ENCODE data around the gene ESR1.

ESR1 gene

GRCh38 chr6:151807513-151808370 lies at the start of gene ESR1:
Gene ESR1 (plus strand): TSS chr6:151807682. CDS start chr6:151807913, 231 bp downstream.
- DNase-seq (ENCODE audit: low read depth) = no peak
- TF ChIP-seq CTCF (IDR thresholded peaks at IDR 0.05; ENCODE audit: low read depth, low read length, missing control alignments) = no peak
- in situ Hi-C loops (cut with HindIII; ENCODE audit: low sequenced_read_pairs) = no loop called here
- H3K4me3 ChIP-seq (ENCODE audit: low read depth, low read length) = peak within 1 kb of the TSS; percentile 32

- H3K4me3 ChIP-seq (ENCODE audit: low read depth, low read length) = no peak overlapping the region
- TF ChIP-seq CTCF (IDR thresholded peaks at IDR 0.05; ENCODE audit: low read depth, low read length, missing control alignments) = no peak
- in situ Hi-C loops (cut with HindIII; ENCODE audit: low sequenced_read_pairs) = loop anchor here (25.0 kb wide), 1 partner anchor 377 kb away; no protein-coding TSS in a partner anchor
- no peak for DNase-seq (ENCODE audit: low read depth)
Measured at GRCh38 chr6:151760486-151760885, 47.0 kb upstream of the ESR1 start.

GRCh38 chr6:151761851-151762250 lies 45.6 kb upstream of the ESR1 start:
- DNase-seq (ENCODE audit: low read depth) = no peak
- no peak for TF ChIP-seq CTCF (IDR thresholded peaks at IDR 0.05; ENCODE audit: low read depth, low read length, missing control alignments)
- no peak overlapping the region for H3K4me3 ChIP-seq (ENCODE audit: low read depth, low read length)
- in situ Hi-C loops (cut with HindIII; ENCODE audit: low sequenced_read_pairs) = loop anchor here (25.0 kb wide), 1 partner anchor 375 kb away; no protein-coding TSS in a partner anchor

GRCh38 chr6:151762817-151763216 lies 44.7 kb upstream of the ESR1 start:
- no peak overlapping the region for H3K4me3 ChIP-seq (ENCODE audit: low read depth, low read length)
- no peak for TF ChIP-seq CTCF (IDR thresholded peaks at IDR 0.05; ENCODE audit: low read depth, low read length, missing control alignments)
- in situ Hi-C loops (cut with HindIII; ENCODE audit: low sequenced_read_pairs) = loop anchor here (25.0 kb wide), 1 partner anchor 374 kb away; no protein-coding TSS in a partner anchor
- DNase-seq (ENCODE audit: low read depth) = no peak

- in situ Hi-C loops (cut with HindIII; ENCODE audit: low sequenced_read_pairs) = loop anchor here (25.0 kb wide), 1 partner anchor 374 kb away; no protein-coding TSS in a partner anchor
- no peak overlapping the region for H3K4me3 ChIP-seq (ENCODE audit: low read depth, low read length)
- DNase-seq (ENCODE audit: low read depth) = peak; percentile 38
- TF ChIP-seq CTCF (IDR thresholded peaks at IDR 0.05; ENCODE audit: low read depth, low read length, missing control alignments) = peak; percentile 39
Measured at GRCh38 chr6:151763303-151763702, 44.2 kb upstream of the ESR1 start.

GRCh38 chr6:151763938-151764680 lies 43.4 kb upstream of the ESR1 start:
- in situ Hi-C loops (cut with HindIII; ENCODE audit: low sequenced_read_pairs) = loop anchor here (25.0 kb wide), 1 partner anchor 373 kb away; no protein-coding TSS in a partner anchor
- DNase-seq (ENCODE audit: low read depth) = peak; percentile 29
- H3K4me3 ChIP-seq (ENCODE audit: low read depth, low read length) = peak overlapping the region; percentile 13
- TF ChIP-seq CTCF (IDR thresholded peaks at IDR 0.05; ENCODE audit: low read depth, low read length, missing control alignments) = peak; percentile 83

All from astrocyte of the cerebellum (primary cell).